Peyer's patch (tissue), 4 donors: Measurements from ENCODE around the gene JUP.

Source experiments
- CTCF ChIP-seq, 6 experiments: fragments of 450-650 bp in 4 of 6; fragments of 200-600 bp in 2 of 6; sonication (generic) in 1 of 6; IDR thresholded peaks; one replicate each; pipeline ENCODE4 v1.5.1; 2017 to 2019; ENCODE audit warnings: antibody characterized with exemption in 6 of 6, mild to moderate bottlenecking in 3 of 6, moderate library complexity in 1 of 6
- POLR2A ChIP-seq, 2 donors: fragments of 450-650 bp; IDR thresholded peaks; one replicate each; pipeline ENCODE4 v1.5.1; 2017; ENCODE audit warnings: antibody characterized with exemption in 2 of 2, mild to moderate bottlenecking in 2 of 2, moderate library complexity in 2 of 2

DNA sequence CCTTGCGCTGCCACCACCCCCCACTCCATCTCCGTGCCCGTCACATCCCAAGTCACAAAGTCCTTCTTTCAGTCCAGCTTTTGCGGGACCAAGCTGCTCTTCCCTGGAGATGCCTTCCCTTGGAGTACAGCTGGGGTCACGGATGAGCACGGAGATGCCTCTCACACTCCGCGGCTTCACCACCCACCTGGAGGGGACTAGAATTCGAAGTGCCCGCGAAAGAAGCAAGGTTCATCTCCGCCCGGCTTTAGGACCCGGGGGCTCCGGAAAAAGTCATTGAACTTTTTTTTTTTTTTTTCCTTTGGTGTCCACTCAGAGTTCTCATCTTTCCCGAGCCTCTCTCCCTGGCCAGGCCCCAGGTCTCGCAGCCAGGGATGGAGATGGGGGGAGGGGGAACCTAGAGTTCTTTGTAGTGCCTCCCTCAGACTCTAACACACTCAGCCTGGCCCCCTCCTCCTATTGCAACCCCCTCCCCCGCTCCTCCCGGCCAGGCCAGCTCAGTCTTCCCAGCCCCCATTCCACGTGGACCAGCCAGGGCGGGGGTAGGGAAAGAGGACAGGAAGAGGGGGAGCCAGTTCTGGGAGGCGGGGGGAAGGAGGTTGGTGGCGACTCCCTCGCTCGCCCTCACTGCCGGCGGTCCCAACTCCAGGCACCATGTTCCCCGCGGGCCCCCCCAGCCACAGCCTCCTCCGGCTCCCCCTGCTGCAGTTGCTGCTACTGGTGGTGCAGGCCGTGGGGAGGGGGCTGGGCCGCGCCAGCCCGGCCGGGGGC lies 26.1 kb upstream of the JUP start, which contains the start of gene FKBP10:
- TF ChIP-seq POLR2A (IDR thresholded peaks at IDR 0.05), result no peak
- TF ChIP-seq CTCF (IDR thresholded peaks at IDR 0.05), result no peak
